Nephron progenitor cell (in vitro differentiated cells): Measurements from ENCODE around the gene SLC25A31.

Experiments
- DNase-seq: peaks from one replicate; pipeline ENCODE4 v3.0.0; 2021
- H3K27ac Mint-ChIP-seq: 2 replicates; pipeline ENCODE4 v1.8.0; 2021; ENCODE audit warnings: mild to moderate bottlenecking, moderate library complexity, mixed read lengths
- H3K27me3 Mint-ChIP-seq: 2 replicates; pipeline ENCODE4 v1.8.0; 2021; ENCODE audit warnings: mild to moderate bottlenecking, low read depth, mixed read lengths; ENCODE audit not compliant: poor library complexity
- H3K36me3 Mint-ChIP-seq: 2 replicates; pipeline ENCODE4 v1.8.0; 2021; ENCODE audit warnings: low read depth, mixed read lengths
- H3K4me1 Mint-ChIP-seq: 2 replicates; pipeline ENCODE4 v1.8.0; 2021; ENCODE audit warnings: mixed read lengths
- H3K4me3 Mint-ChIP-seq: 2 replicates; pipeline ENCODE4 v1.8.0; 2021; ENCODE audit warnings: mild to moderate bottlenecking, moderate library complexity, mixed read lengths
- H3K9me3 Mint-ChIP-seq: 2 replicates; pipeline ENCODE4 v1.8.0; 2021; ENCODE audit warnings: mild to moderate bottlenecking, moderate library complexity, mixed read lengths
- TF ChIP-seq, protein P1 (sequence below): fragments of 200-600 bp; sonication (generic); IDR thresholded peaks from 2 replicates; pipeline ENCODE4 v1.5.0; 2021; ENCODE audit warnings: antibody characterized with exemption

Gene SLC25A31

DNA sequence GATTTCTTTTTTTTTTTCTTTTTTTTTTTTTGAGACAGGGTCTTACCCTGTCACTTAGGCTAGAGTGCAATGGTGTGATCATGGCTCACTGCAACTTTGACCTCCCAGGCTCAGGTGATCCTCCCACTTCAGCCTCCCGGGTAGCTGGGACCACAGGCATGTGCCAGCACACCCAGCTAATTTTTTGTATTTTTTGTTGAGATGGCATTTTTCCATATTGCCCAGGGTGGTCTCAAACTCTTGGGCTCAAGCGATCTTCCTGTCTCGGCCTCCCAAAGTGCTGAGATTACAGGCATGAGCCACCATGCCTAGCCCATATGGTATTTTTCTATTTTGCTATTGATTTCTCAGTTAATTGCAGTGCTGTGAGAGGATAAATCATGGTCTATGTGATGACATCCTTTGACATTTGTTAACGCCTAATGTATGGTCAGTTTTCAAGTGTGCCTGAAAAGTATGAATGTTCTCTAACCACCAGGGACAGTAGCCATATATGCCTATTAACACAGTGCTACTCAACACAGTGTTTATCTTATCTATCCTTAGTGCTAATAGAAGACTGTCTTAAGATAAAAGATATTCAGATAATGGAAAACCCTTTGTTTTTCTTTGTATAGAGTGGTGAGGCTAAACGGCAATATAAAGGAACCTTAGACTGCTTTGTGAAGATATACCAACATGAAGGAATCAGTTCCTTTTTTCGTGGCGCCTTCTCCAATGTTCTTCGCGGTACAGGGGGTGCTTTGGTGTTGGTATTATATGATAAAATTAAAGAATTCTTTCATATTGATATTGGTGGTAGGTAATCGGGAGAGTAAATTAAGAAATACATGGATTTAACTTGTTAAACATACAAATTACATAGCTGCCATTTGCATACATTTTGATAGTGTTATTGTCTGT is 42.8 kb downstream of the SLC25A31 start:
- no peaks in the 10 kb centered on the region for H3K36me3 Mint-ChIP-seq
- no peaks in the 10 kb centered on the region for H3K9me3 Mint-ChIP-seq
- no peaks in the 10 kb centered on the region for H3K4me1 Mint-ChIP-seq
- H3K27me3 Mint-ChIP-seq: peaks cover 6% of the 10 kb centered on the region
- no peak overlapping the region for H3K4me3 Mint-ChIP-seq
- TF ChIP-seq, protein P1, sequence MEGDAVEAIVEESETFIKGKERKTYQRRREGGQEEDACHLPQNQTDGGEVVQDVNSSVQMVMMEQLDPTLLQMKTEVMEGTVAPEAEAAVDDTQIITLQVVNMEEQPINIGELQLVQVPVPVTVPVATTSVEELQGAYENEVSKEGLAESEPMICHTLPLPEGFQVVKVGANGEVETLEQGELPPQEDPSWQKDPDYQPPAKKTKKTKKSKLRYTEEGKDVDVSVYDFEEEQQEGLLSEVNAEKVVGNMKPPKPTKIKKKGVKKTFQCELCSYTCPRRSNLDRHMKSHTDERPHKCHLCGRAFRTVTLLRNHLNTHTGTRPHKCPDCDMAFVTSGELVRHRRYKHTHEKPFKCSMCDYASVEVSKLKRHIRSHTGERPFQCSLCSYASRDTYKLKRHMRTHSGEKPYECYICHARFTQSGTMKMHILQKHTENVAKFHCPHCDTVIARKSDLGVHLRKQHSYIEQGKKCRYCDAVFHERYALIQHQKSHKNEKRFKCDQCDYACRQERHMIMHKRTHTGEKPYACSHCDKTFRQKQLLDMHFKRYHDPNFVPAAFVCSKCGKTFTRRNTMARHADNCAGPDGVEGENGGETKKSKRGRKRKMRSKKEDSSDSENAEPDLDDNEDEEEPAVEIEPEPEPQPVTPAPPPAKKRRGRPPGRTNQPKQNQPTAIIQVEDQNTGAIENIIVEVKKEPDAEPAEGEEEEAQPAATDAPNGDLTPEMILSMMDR: no peak
- no peak overlapping the region for H3K27ac Mint-ChIP-seq
- no peak for DNase-seq

DNA sequence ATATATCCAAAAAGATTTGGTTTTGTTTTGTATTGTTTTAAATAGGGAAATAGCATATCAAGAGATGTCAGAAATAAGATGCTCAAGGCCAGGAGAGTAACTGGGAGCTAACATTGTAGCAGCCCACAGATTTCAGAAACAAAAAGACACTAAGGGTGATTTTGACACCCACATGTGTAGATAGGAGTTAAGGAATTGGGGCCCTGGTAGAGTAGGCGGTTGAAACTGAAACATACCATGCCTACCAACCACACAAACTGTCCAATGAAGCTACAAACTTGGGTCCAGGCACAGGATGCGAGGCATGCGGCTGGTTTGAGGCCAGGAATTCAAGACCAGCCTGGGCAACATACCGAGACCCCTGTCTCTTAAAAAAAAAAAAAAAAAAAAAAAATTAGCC is 45.6 kb downstream of the SLC25A31 start:
- Mint-ChIP-seq H3K9me3 (peaks cover under 1% of the 10 kb centered on the region), H3K36me3 (no peaks in the 10 kb centered on the region), H3K27ac (no peak overlapping the region), H3K4me3 (no peak overlapping the region), H3K4me1 (no peaks in the 10 kb centered on the region), H3K27me3 (peaks cover 16% of the 10 kb centered on the region)
- DNase-seq: no peak
- TF ChIP-seq, protein P1: no peak

DNA sequence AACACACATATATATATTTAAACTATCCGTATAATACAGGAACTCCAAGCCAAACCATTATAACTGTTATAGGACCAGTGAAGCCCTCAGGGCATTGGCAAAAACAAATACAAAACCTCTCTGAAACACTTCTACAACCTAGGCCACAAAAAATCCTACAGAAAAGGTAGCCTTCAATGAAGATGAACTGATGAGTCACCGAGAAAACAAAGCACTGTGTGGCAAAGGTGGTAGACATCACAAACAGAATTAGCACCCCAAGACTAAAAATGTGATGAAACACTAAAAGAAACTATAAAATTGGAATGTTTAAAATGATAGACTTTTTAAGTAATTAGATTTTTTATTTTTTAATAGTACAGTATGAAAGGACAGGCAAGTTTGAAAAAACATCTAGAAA is 46.4 kb downstream of the SLC25A31 start:
- H3K27me3 Mint-ChIP-seq: peaks cover 21% of the 10 kb centered on the region
- H3K27ac Mint-ChIP-seq: no peak overlapping the region
- no peak for DNase-seq
- H3K4me3 Mint-ChIP-seq: no peak overlapping the region
- H3K9me3 Mint-ChIP-seq: peaks cover 5% of the 10 kb centered on the region
- no peaks in the 10 kb centered on the region for H3K36me3 Mint-ChIP-seq
- H3K4me1 Mint-ChIP-seq: no peaks in the 10 kb centered on the region
- TF ChIP-seq, protein P1: no peak

DNA sequence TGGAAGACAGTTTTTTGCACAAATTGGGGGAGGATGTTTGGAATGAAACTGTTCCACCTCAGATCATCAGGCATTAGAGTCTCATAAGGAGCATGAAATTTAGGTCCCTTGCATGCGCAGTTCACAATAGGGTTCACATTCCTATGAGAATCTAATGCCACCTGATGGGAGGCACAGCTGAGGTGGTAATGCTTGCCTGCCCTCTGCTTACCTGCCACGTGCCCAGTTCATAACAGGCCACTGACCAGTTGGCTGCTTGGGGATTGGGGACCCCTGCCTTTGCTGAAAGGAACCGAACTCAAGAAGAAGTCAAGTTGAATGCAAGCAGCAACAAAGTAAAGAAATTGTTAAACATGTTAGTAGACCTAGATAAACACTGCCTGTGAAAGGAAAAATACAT is 47.3 kb downstream of the SLC25A31 start:
- no peak overlapping the region for H3K4me3 Mint-ChIP-seq
- DNase-seq: no peak
- peaks cover 25% of the 10 kb centered on the region for H3K27me3 Mint-ChIP-seq
- H3K4me1 Mint-ChIP-seq: peaks cover 1% of the 10 kb centered on the region
- H3K9me3 Mint-ChIP-seq: peaks cover 5% of the 10 kb centered on the region
- no peak overlapping the region for H3K27ac Mint-ChIP-seq
- H3K36me3 Mint-ChIP-seq: no peaks in the 10 kb centered on the region
- TF ChIP-seq, protein P1: no peak

DNA sequence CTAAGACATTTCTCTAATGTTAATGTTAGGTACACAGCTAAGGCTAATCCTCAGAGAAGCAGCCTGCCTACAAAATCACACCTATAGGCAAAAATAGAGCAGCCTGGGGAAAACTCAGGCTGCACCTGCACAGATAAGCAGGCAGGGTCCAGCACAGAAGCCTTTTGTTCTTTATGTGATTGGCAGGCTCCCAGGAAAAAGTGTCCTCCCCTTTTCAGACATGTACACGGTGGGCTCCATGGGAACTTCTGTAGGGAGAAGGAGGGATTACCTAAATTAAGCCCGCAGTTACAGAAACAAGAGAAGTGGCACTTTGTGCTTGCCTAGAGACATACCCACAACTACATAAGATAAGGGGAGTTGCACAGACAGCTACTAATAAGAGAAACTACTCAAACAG is 47.9 kb downstream of the SLC25A31 start:
- Mint-ChIP-seq H3K9me3 (peaks cover 5% of the 10 kb centered on the region), H3K4me3 (no peak overlapping the region), H3K36me3 (no peaks in the 10 kb centered on the region), H3K27ac (no peak overlapping the region), H3K27me3 (peaks cover 31% of the 10 kb centered on the region), H3K4me1 (peaks cover 8% of the 10 kb centered on the region)
- TF ChIP-seq, protein P1: no peak
- DNase-seq: no peak

DNA sequence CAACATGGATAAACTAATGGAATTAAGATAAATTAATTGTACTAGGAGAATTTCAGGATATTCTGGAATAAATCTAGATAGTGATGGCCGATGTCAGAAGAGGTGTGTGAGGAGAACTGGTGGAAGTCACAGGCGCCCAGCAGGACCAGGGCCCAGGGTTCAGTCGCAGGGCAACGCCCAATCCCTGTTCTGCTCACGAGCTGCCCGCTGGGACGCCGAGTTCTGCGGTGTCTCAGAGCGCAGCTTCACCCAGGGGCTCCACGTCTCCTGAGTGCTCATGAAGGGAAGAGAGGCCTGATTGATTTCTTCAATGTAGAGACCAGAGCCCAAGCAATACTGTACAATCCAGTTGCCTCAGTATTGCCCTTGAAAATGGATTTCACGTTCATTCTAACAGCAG is 50.4 kb downstream of the SLC25A31 start:
- Mint-ChIP-seq H3K4me3 (peak overlapping the region; percentile 74), H3K27ac (no peak overlapping the region), H3K36me3 (no peaks in the 10 kb centered on the region), H3K9me3 (peaks cover 5% of the 10 kb centered on the region), H3K4me1 (peaks cover 12% of the 10 kb centered on the region), H3K27me3 (peaks cover 56% of the 10 kb centered on the region)
- DNase-seq: no peak
- TF ChIP-seq, protein P1: no peak
